Gastrocnemius medialis (tissue), 4 donors: ENCODE results near the gene LSM14A. TPM values are rescaled to one million over a fixed set of nuclear protein-coding genes. Genes with fewer than 3 reads are reported as not detected.

Source experiments
- ATAC-seq, 2 donors: fragments of 150-250 bp; one replicate each; pipeline ENCODE4 v1.9.1; 2016
- DNase-seq, 2 donors: peaks; one replicate each; pipeline ENCODE4 v3.0.0-alpha.2; 2019
- H3K27ac ChIP-seq, 4 donors: fragments of 200-600 bp; sonication (generic); 1 replicate in 1 of 4; 2 replicates in 3 of 4; pipeline ENCODE4 v1.5.1; 2016 to 2018; ENCODE audit warnings: mild to moderate bottlenecking in 2 of 4, moderate library complexity in 1 of 4
- H3K27me3 ChIP-seq, 3 donors: fragments of 200-600 bp; sonication (generic) in 2 of 3; 1 replicate in 1 of 3; 2 replicates in 2 of 3; pipeline versions ENCODE4 v1.5.1 to v1.6.0; 2016 to 2019; ENCODE audit warnings: mild to moderate bottlenecking in 1 of 3, moderate library complexity in 1 of 3
- H3K36me3 ChIP-seq, 2 donors: fragments of 200-600 bp; sonication (generic) in 1 of 2; one replicate each; pipeline ENCODE4 v1.5.1; 2017 to 2018
- H3K4me1 ChIP-seq, 2 donors: fragments of 200-600 bp; sonication (generic) in 1 of 2; one replicate each; pipeline ENCODE4 v1.5.1; 2016 to 2017; ENCODE audit warnings: mild to moderate bottlenecking in 2 of 2
- H3K4me3 ChIP-seq, 4 donors: fragments of 200-600 bp; sonication (generic) in 3 of 4; 1 replicate in 1 of 4; 2 replicates in 3 of 4; pipeline ENCODE4 v1.5.1; 2016 to 2019; ENCODE audit warnings: mild to moderate bottlenecking in 2 of 4
- H3K9me3 ChIP-seq, 3 donors: fragments of 200-600 bp; sonication (generic) in 2 of 3; 1 replicate in 1 of 3; 2 replicates in 2 of 3; pipeline ENCODE4 v1.5.1; 2016 to 2019
- POLR2A ChIP-seq, 2 donors: fragments of 450-650 bp; IDR thresholded peaks; one replicate each; pipeline ENCODE4 v1.6.1; 2017; ENCODE audit warnings: antibody characterized with exemption in 2 of 2, mild to moderate bottlenecking in 2 of 2, moderate library complexity in 2 of 2
- in situ Hi-C, 4 donors: fragments of 200-750 bp; cut with MboI; loops; one replicate each; pipeline versions ENCODE4 v1.15.0 to v1.8.0; 2017; ENCODE audit warnings: low sequenced_read_pairs in 4 of 4
- intact Hi-C: fragments of 100-400 bp; cut with DNase I; formaldehyde crosslinking; loops from one replicate; pipeline ENCODE4 v1.15.1; 2023; ENCODE audit warnings: low total_unique reads
- total RNA-seq, 4 donors: library from RNA; depleted of rRNA; stranded (reverse); fragments of >200 nt; gene quantifications; one replicate each; pipeline versions ENCODE4 v1.1.0 to v1.2.3, GENCODE V29; 2016
- TF ChIP-seq, protein P1 (sequence below), 5 experiments: fragments of 450-650 bp in 3 of 5; fragments of 200-600 bp in 2 of 5; sonication (generic) in 2 of 5; IDR thresholded peaks in 4 of 5; conservative IDR thresholded peaks in 1 of 5; 1 replicate in 4 of 5; 2 replicates in 1 of 5; pipeline ENCODE4 v1.5.1; 2016 to 2019; ENCODE audit warnings: antibody characterized with exemption in 5 of 5, mild to moderate bottlenecking in 3 of 5, moderate library complexity in 3 of 5

Gene LSM14A
- total RNA-seq, 4 donors from 2014 or later, result 104 to 120 (median 115) TPM

DNA sequence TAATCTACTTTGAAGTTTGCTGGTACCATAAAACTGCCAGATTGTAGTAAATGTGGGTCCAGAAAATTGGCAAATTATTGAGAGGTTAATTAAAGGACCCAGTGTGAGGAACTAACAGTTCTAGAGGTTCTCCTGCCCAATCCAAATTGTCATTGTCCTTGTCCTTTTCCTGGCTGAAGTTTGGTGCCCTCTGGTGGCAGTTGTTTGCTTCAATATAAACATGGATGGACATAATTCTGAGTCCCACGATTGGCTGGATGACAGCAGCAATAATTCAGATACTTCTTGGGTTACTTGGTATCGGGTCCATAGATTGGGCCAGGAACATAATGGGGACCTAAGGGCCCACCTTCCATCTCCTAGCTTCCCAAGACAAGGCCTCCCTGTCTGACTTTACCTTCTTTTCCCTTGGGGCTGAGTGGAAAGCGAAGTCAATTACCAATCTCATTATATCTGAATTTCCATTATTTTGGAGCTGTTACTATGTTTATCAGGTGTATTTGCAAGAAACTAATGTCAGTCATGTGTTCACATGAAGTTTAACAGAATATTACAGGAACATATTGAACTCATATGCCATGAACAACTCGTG lies 48.3 kb downstream of the LSM14A start:
- DNase-seq, result peak in 1 of 2 donors; percentile 42
- in situ Hi-C loops (loop anchor here in 1 of 4 donors (10.0 kb wide), 1 partner anchor 124 kb away; no protein-coding TSS in a partner anchor), intact Hi-C loops (loop anchor here (5.0 kb wide), 1 partner anchor 127 kb away; no protein-coding TSS in a partner anchor)
- H3K36me3 ChIP-seq, result peaks cover 3 to 56% of the 10 kb centered on the region in 2 donors
- TF ChIP-seq, protein P1, sequence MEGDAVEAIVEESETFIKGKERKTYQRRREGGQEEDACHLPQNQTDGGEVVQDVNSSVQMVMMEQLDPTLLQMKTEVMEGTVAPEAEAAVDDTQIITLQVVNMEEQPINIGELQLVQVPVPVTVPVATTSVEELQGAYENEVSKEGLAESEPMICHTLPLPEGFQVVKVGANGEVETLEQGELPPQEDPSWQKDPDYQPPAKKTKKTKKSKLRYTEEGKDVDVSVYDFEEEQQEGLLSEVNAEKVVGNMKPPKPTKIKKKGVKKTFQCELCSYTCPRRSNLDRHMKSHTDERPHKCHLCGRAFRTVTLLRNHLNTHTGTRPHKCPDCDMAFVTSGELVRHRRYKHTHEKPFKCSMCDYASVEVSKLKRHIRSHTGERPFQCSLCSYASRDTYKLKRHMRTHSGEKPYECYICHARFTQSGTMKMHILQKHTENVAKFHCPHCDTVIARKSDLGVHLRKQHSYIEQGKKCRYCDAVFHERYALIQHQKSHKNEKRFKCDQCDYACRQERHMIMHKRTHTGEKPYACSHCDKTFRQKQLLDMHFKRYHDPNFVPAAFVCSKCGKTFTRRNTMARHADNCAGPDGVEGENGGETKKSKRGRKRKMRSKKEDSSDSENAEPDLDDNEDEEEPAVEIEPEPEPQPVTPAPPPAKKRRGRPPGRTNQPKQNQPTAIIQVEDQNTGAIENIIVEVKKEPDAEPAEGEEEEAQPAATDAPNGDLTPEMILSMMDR (IDR thresholded peaks at IDR 0.05 in 4 of 5, conservative IDR thresholded peaks at IDR 0.05 in 1 of 5), result peak; percentile 44 to 70 (median 58)
- TF ChIP-seq POLR2A (IDR thresholded peaks at IDR 0.05), result no peak
- H3K9me3 ChIP-seq, result no peaks in the 10 kb centered on the region
- H3K27ac ChIP-seq, result peak overlapping the region in 1 of 4 donors; percentile 8
- H3K4me1 ChIP-seq, result peaks cover 9% of the 10 kb centered on the region in 2 donors
- H3K27me3 ChIP-seq, result no peaks in the 10 kb centered on the region
- no peak for ATAC-seq
- H3K4me3 ChIP-seq, result no peak overlapping the region

- no peak for DNase-seq
- intact Hi-C loops (loop anchor here (5.0 kb wide), 1 partner anchor 125 kb away; no protein-coding TSS in a partner anchor), in situ Hi-C loops (loop anchor here in 1 of 4 donors (10.0 kb wide), 1 partner anchor 122 kb away; no protein-coding TSS in a partner anchor)
- no peak for ATAC-seq
- Histone ChIP-seq H3K27ac (no peak overlapping the region), H3K9me3 (no peaks in the 10 kb centered on the region), H3K4me1 (peaks cover 9% of the 10 kb centered on the region in 2 donors), H3K36me3 (peaks cover 3 to 55% of the 10 kb centered on the region in 2 donors), H3K4me3 (no peak overlapping the region), H3K27me3 (no peaks in the 10 kb centered on the region)
- TF ChIP-seq POLR2A (IDR thresholded peaks at IDR 0.05), result no peak
- TF ChIP-seq, protein P1 (IDR thresholded peaks at IDR 0.05 in 4 of 5, conservative IDR thresholded peaks at IDR 0.05 in 1 of 5), result no peak
These were observed 50.1 kb downstream of the LSM14A start for GRCh38 chr19:34222386-34222785.

DNA sequence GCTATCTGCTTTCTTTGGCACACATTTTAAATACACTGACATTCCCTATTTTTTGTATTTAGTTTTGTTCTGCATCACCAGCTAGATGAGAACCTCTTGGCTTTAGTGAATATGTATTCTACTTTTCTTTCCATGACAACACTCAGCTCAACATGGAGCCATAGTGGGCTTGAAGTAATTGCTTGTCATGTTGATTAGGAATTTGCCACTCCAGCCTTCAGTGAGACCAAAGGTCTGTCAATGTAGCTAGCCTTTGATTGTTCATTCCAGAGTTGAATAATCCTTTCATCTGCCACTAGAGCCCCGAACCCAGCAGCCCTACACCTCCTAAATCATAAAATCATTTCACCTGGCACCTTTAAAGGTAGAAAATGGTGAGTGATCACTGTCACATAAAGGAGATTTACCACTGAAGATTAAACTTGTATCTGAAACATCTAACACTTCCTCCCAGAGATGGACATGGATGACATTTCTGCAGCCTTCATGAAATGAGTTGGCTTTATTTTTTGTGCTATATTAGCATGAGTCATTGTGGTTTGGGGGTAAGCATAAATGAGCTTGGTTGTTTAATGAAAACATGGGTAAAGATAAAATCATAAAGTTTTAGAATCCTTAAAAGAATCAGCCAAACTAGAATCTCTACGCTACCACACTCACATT lies 52.8 kb downstream of the LSM14A start:
- H3K27ac ChIP-seq, result peak overlapping the region in 1 of 4 donors; percentile 42
- H3K4me3 ChIP-seq, result no peak overlapping the region
- intact Hi-C loops, result loop anchor here (5.0 kb wide), 1 partner anchor 122 kb away; no protein-coding TSS in a partner anchor
- in situ Hi-C loops, result loop anchor here in 3 of 4 donors (10.0 to 25.0 kb wide), 2 partner anchors 112 to 120 kb away; no protein-coding TSS in a partner anchor
- DNase-seq (no peak), ATAC-seq (no peak)
- TF ChIP-seq, protein P1 (IDR thresholded peaks at IDR 0.05 in 4 of 5, conservative IDR thresholded peaks at IDR 0.05 in 1 of 5), result no peak
- no peak for TF ChIP-seq POLR2A (IDR thresholded peaks at IDR 0.05)
- H3K9me3 ChIP-seq, result no peaks in the 10 kb centered on the region
- no peaks in the 10 kb centered on the region for H3K27me3 ChIP-seq
- H3K4me1 ChIP-seq, result no peaks in the 10 kb centered on the region
- peaks cover 3 to 79% of the 10 kb centered on the region in 2 donors for H3K36me3 ChIP-seq

DNA sequence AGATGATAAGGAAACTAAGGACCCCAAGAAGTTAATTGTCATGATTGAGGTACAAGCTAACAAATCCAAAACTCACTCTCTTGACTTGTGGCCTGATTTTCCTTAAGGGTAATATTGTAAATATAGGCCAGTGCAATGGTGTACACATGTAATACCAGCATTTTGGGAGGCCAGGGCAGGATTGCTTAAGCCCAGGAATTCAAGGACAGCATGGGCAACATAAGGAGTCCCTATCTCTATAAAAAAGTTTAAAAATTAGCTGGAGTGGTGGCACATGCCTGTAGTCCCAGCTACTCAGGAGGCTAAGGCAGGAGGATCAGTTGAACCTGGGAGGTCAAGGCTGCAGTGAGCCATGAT lies 53.3 kb downstream of the LSM14A start:
- no peak overlapping the region for H3K4me3 ChIP-seq
- in situ Hi-C loops, result loop anchor here in 3 of 4 donors (10.0 to 25.0 kb wide), 2 partner anchors 112 to 119 kb away; no protein-coding TSS in a partner anchor
- H3K4me1 ChIP-seq, result no peaks in the 10 kb centered on the region
- ATAC-seq (no peak), DNase-seq (no peak)
- intact Hi-C loops, result no loop called here
- H3K36me3 ChIP-seq, result peaks cover 3 to 81% of the 10 kb centered on the region in 2 donors
- H3K27me3 ChIP-seq, result no peaks in the 10 kb centered on the region
- no peaks in the 10 kb centered on the region for H3K9me3 ChIP-seq
- H3K27ac ChIP-seq, result peak overlapping the region in 2 of 4 donors; percentile 1 to 42
- TF ChIP-seq POLR2A (IDR thresholded peaks at IDR 0.05), result no peak
- TF ChIP-seq, protein P1 (IDR thresholded peaks at IDR 0.05 in 4 of 5, conservative IDR thresholded peaks at IDR 0.05 in 1 of 5), result no peak
